CD14-positive monocyte (primary cell): ENCODE measurements around the gene TSPEAR. TPM values are rescaled to one million over a fixed set of nuclear protein-coding genes. Genes with fewer than 3 reads are reported as not detected.

Experiments used
- DNase-seq, 3 donors: peaks; one replicate each; pipeline ENCODE4 v3.0.0-alpha.2; 2011 to 2022
- H2AFZ ChIP-seq: 2 replicates; pipeline ENCODE4 v1.6.0; 2012; ENCODE audit warnings: mild to moderate bottlenecking, low read depth, low read length, inconsistent platforms; ENCODE audit not compliant: insufficient read depth, poor library complexity, severe bottlenecking
- H3K27ac ChIP-seq, 2 donors: 1 replicate in 1 of 2; 2 replicates in 1 of 2; pipeline ENCODE4 v1.5.1; 2012 to 2013; ENCODE audit warnings: low read length in 2 of 2, control low read depth in 1 of 2, inconsistent platforms in 1 of 2, low read depth in 1 of 2, mild to moderate bottlenecking in 1 of 2
- H3K27me3 ChIP-seq, 2 donors: one replicate each; pipeline versions ENCODE4 v1.6.0 to v1.6.1; 2011 to 2013; ENCODE audit warnings: low read length in 2 of 2; ENCODE audit not compliant: control insufficient read depth in 2 of 2, insufficient read depth in 2 of 2
- H3K36me3 ChIP-seq, 2 donors: replicated peaks in 1 of 2; 1 replicate in 1 of 2; 2 replicates in 1 of 2; pipeline versions ENCODE4 v1.5.1 to v1.6.1; 2012 to 2013; ENCODE audit warnings: low read length in 2 of 2, control low read depth in 1 of 2, inconsistent platforms in 1 of 2, mild to moderate bottlenecking in 1 of 2; ENCODE audit not compliant: insufficient read depth in 2 of 2, control insufficient read depth in 1 of 2
- H3K4me1 ChIP-seq, 2 donors: 1 replicate in 1 of 2; 2 replicates in 1 of 2; pipeline versions ENCODE4 v1.5.1 to v1.6.1; 2012 to 2013; ENCODE audit warnings: low read length in 2 of 2, control low read depth in 1 of 2, inconsistent platforms in 1 of 2, mild to moderate bottlenecking in 1 of 2, moderate library complexity in 1 of 2; ENCODE audit not compliant: insufficient read depth in 2 of 2, control insufficient read depth in 1 of 2
- H3K4me2 ChIP-seq: replicated peaks from 2 replicates; pipeline ENCODE3; 2012; ENCODE audit warnings: low read length, moderate library complexity, mild to moderate bottlenecking; ENCODE audit not compliant: poor library complexity, severe bottlenecking; ENCODE audit errors: extremely low read depth
- H3K4me3 ChIP-seq, 3 experiments: fragments of 200-600 bp in 1 of 3; sonication (generic) in 1 of 3; replicated peaks in 1 of 3; 1 replicate in 2 of 3; 2 replicates in 1 of 3; pipeline ENCODE4 v1.5.1; 2011 to 2013; ENCODE audit warnings: low read length in 3 of 3, mild to moderate bottlenecking in 3 of 3, control low read depth in 2 of 3, low read depth in 2 of 3, inconsistent platforms in 1 of 3, moderate library complexity in 1 of 3
- H3K79me2 ChIP-seq: 2 replicates; pipeline ENCODE4 v1.6.0; 2012; ENCODE audit warnings: mild to moderate bottlenecking, control low read depth, inconsistent platforms, low read length, moderate library complexity; ENCODE audit not compliant: insufficient read depth
- H3K9ac ChIP-seq: 2 replicates; pipeline ENCODE4 v1.6.0; 2017; ENCODE audit warnings: low read length, mild to moderate bottlenecking; ENCODE audit not compliant: insufficient read depth, poor library complexity, severe bottlenecking
- H3K9me3 ChIP-seq, 2 donors: replicated peaks in 1 of 2; 1 replicate in 1 of 2; 2 replicates in 1 of 2; pipeline versions ENCODE4 v1.5.1 to v1.6.1; 2012 to 2013; ENCODE audit warnings: low read length in 2 of 2, control low read depth in 1 of 2; ENCODE audit not compliant: control insufficient read depth in 1 of 2, insufficient read depth in 1 of 2
- H4K20me1 ChIP-seq: 2 replicates; pipeline ENCODE4 v1.6.0; 2012; ENCODE audit warnings: mild to moderate bottlenecking, low read length, control low read depth, moderate library complexity; ENCODE audit not compliant: insufficient read depth
- H3K27ac Mint-ChIP-seq, 7 donors: one replicate each; pipeline ENCODE4 v1.8.0; 2020; ENCODE audit warnings: mild to moderate bottlenecking in 7 of 7, mixed read lengths in 7 of 7, moderate library complexity in 6 of 7, inconsistent platforms in 2 of 7
- H3K27me3 Mint-ChIP-seq, 3 donors: one replicate each; pipeline ENCODE4 v1.8.0; 2021 to 2022; ENCODE audit warnings: low read depth in 3 of 3, mild to moderate bottlenecking in 3 of 3, mixed read lengths in 3 of 3, moderate library complexity in 3 of 3, inconsistent platforms in 1 of 3
- H3K36me3 Mint-ChIP-seq, 2 donors: one replicate each; pipeline ENCODE4 v1.8.0; 2020; ENCODE audit warnings: mixed read lengths in 2 of 2, inconsistent platforms in 1 of 2, mild to moderate bottlenecking in 1 of 2
- H3K4me1 Mint-ChIP-seq: one replicate; pipeline ENCODE4 v1.8.0; 2020; ENCODE audit warnings: mild to moderate bottlenecking, mixed read lengths
- H3K4me3 Mint-ChIP-seq, 2 donors: one replicate each; pipeline ENCODE4 v1.8.0; 2020; ENCODE audit warnings: mild to moderate bottlenecking in 2 of 2, mixed read lengths in 2 of 2, moderate library complexity in 1 of 2
- H3K9me3 Mint-ChIP-seq, 7 donors: one replicate each; pipeline ENCODE4 v1.8.0; 2020 to 2022; ENCODE audit warnings: mixed read lengths in 7 of 7, mild to moderate bottlenecking in 6 of 7, moderate library complexity in 6 of 7, inconsistent platforms in 2 of 7
- CTCF ChIP-seq: fragments of 200-600 bp; IDR thresholded peaks from one replicate; pipeline ENCODE4 v1.8.0; 2022; ENCODE audit warnings: antibody characterized with exemption, mild to moderate bottlenecking
- WGBS: methylation state at CpG from one replicate; pipeline ENCODE4 v1.1.5; 2013; ENCODE audit warnings: missing lambda C conversion rate; ENCODE audit not compliant: insufficient coverage; 5-methylcytosine and 5-hydroxymethylcytosine counted together
- intact Hi-C, 2 donors: fragments of 100-400 bp; cut with micrococcal nuclease; formaldehyde crosslinking; loops; one replicate each; pipeline versions ENCODE4 v1.15.0 to v1.15.1; 2023
- polyA plus RNA-seq, 3 donors: library from polyadenylated mRNA; depleted of rRNA in 1 of 3; unstranded in 2 of 3; stranded (reverse) in 1 of 3; fragments of 300-500 nt in 2 of 3; fragments of >200 nt in 1 of 3; fragmentation: Illumina TruSeq in 2 of 3; gene quantifications; 1 replicate in 2 of 3; 2 replicates in 1 of 3; pipeline ENCODE4 v1.2.3, GENCODE V29; 2012 to 2021

Gene TSPEAR
- polyA plus RNA-seq, 3 donors: not detected

GRCh38 chr21:44585892-44586291 lies 125.5 kb downstream of the TSPEAR start:
- no peaks in the 10 kb centered on the region for H3K4me1 ChIP-seq
- Mint-ChIP-seq H3K27me3 (peaks cover 2 to 42% (median 13%) of the 10 kb centered on the region in 3 donors), H3K36me3 (no peaks in the 10 kb centered on the region), H3K4me3 (no peak overlapping the region), H3K9me3 (peaks cover 11 to 30% (median 19%) of the 10 kb centered on the region in 7 donors), H3K4me1 (no peaks in the 10 kb centered on the region), H3K27ac (no peak overlapping the region)
- no peaks in the 10 kb centered on the region for H3K79me2 ChIP-seq
- no peak for DNase-seq
- 90% methylated on average over 3 of the region's 3 CpGs for WGBS
- no peak overlapping the region for H3K9ac ChIP-seq
- no peaks in the 10 kb centered on the region for H3K36me3 ChIP-seq
- no peak overlapping the region for H3K27ac ChIP-seq
- H2AFZ ChIP-seq: no peak overlapping the region
- peaks cover 6 to 8% of the 10 kb centered on the region in 2 donors for H3K9me3 ChIP-seq
- TF ChIP-seq CTCF: no peak
- H4K20me1 ChIP-seq: no peaks in the 10 kb centered on the region
- H3K27me3 ChIP-seq: peaks cover 0 to 16% of the 10 kb centered on the region in 2 donors
- intact Hi-C loops: no loop called here
- no peak overlapping the region for H3K4me2 ChIP-seq
- H3K4me3 ChIP-seq: no peak overlapping the region

DNA sequence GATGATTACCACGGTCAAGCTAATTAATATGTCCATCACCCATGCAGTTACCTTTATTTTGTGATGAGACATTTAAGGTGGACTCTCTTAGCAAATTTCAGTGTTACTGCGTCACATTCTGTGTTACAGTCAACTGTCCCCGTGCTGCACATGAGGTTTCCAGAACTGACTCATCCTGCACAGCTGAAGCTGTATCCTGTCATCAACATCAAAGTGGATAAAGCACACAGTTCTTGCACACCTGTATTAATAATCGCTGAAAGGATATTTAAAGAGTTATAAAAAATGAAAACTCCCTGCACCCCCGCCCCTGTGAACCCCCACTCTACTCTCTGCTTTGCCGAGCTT lies 127.6 kb downstream of the TSPEAR start:
- Histone ChIP-seq H2AFZ (no peak overlapping the region), H3K4me3 (no peak overlapping the region), H3K27me3 (peaks cover 0 to 16% of the 10 kb centered on the region in 2 donors), H3K27ac (no peak overlapping the region), H3K4me1 (no peaks in the 10 kb centered on the region), H3K4me2 (no peak overlapping the region), H3K9me3 (peaks cover 6 to 22% of the 10 kb centered on the region in 2 donors), H3K79me2 (no peaks in the 10 kb centered on the region), H4K20me1 (no peaks in the 10 kb centered on the region), H3K36me3 (no peaks in the 10 kb centered on the region), H3K9ac (no peak overlapping the region)
- Mint-ChIP-seq H3K4me1 (no peaks in the 10 kb centered on the region), H3K36me3 (no peaks in the 10 kb centered on the region), H3K27me3 (peaks cover 12 to 50% (median 17%) of the 10 kb centered on the region in 3 donors), H3K27ac (no peak overlapping the region), H3K9me3 (peaks cover 22 to 41% (median 31%) of the 10 kb centered on the region in 7 donors), H3K4me3 (no peak overlapping the region)
- WGBS: 80% methylated on average over 1 of the region's 6 CpGs
- TF ChIP-seq CTCF: no peak
- intact Hi-C loops: no loop called here
- DNase-seq: no peak
